GM19463 (cell line): ENCODE data around the gene IL36B.

ENCODE experiments used
- ATAC-seq: cut with Tn5 transposase; IDR thresholded peaks from one replicate; pipeline ENCODE4 v1.9.1; 2021; ENCODE audit warnings: mild to moderate bottlenecking, moderate library complexity; ENCODE audit not compliant: unreplicated experiment

The IL36B gene

GRCh38 chr2:113012436-113013335 is 40.0 kb downstream of the IL36B start:
- no peak for ATAC-seq

GRCh38 chr2:113011108-113011507 is 41.6 kb downstream of the IL36B start:
- no peak for ATAC-seq

- no peak for ATAC-seq
Observed at GRCh38 chr2:113010088-113010487, 42.6 kb downstream of the IL36B start.

- ATAC-seq: no peak
Observed at GRCh38 chr2:113009622-113010021, 43.0 kb downstream of the IL36B start.

GRCh38 chr2:113007250-113007649 is 45.4 kb downstream of the IL36B start:
- ATAC-seq: no peak

GRCh38 chr2:113005030-113005509 is 47.6 kb downstream of the IL36B start, which contains the start of gene IL36A:
IL36A (plus strand) TSS chr2:113005459; CDS start chr2:113005872, 413 bp downstream.
- ATAC-seq: no peak

- ATAC-seq: no peak
Observed at GRCh38 chr2:113002677-113003076, 50.0 kb downstream of the IL36B start.

- no peak for ATAC-seq
Observed at GRCh38 chr2:113000436-113000835, 52.2 kb downstream of the IL36B start.

GRCh38 chr2:112997151-112997550 is 55.5 kb downstream of the IL36B start:
- no peak for ATAC-seq

GRCh38 chr2:112996635-112997034 is 56.0 kb downstream of the IL36B start:
- no peak for ATAC-seq

GRCh38 chr2:112995346-112995920 is 57.2 kb downstream of the IL36B start:
- no peak for ATAC-seq

GRCh38 chr2:112994648-112995047 is 58.0 kb downstream of the IL36B start:
- ATAC-seq: no peak

- no peak for ATAC-seq
Observed at GRCh38 chr2:112993831-112994230, 58.8 kb downstream of the IL36B start.

GRCh38 chr2:112989611-112990010 is 63.1 kb downstream of the IL36B start:
- no peak for ATAC-seq

GRCh38 chr2:112985090-112985489 is 67.6 kb downstream of the IL36B start:
- no peak for ATAC-seq

GRCh38 chr2:112980537-112980936 is 72.1 kb downstream of the IL36B start:
- no peak for ATAC-seq

- no peak for ATAC-seq
Observed at GRCh38 chr2:112979731-112980130, 72.9 kb downstream of the IL36B start.

GRCh38 chr2:112977559-112978056 is 75.1 kb downstream of the IL36B start, which contains the start of gene IL36G:
IL36G (plus strand) TSS chr2:112978006; CDS start chr2:112978639, 633 bp downstream.
- no peak for ATAC-seq
